Thyroid gland (tissue), 4 donors: ENCODE results near the gene SLC24A3.

Experiments used
- CTCF ChIP-seq, 6 experiments: fragments of 200-600 bp in 3 of 6; fragments of 450-650 bp in 3 of 6; sonication (generic) in 3 of 6; IDR thresholded peaks; one replicate each; pipeline ENCODE4 v1.5.1; 2016 to 2019; ENCODE audit warnings: antibody characterized with exemption in 6 of 6, mild to moderate bottlenecking in 2 of 6, inconsistent platforms in 1 of 6, moderate library complexity in 1 of 6
- POLR2A ChIP-seq, 2 donors: fragments of 450-650 bp; IDR thresholded peaks; one replicate each; pipeline ENCODE4 v1.6.1; 2017; ENCODE audit warnings: antibody characterized with exemption in 2 of 2, mild to moderate bottlenecking in 2 of 2, moderate library complexity in 1 of 2

DNA sequence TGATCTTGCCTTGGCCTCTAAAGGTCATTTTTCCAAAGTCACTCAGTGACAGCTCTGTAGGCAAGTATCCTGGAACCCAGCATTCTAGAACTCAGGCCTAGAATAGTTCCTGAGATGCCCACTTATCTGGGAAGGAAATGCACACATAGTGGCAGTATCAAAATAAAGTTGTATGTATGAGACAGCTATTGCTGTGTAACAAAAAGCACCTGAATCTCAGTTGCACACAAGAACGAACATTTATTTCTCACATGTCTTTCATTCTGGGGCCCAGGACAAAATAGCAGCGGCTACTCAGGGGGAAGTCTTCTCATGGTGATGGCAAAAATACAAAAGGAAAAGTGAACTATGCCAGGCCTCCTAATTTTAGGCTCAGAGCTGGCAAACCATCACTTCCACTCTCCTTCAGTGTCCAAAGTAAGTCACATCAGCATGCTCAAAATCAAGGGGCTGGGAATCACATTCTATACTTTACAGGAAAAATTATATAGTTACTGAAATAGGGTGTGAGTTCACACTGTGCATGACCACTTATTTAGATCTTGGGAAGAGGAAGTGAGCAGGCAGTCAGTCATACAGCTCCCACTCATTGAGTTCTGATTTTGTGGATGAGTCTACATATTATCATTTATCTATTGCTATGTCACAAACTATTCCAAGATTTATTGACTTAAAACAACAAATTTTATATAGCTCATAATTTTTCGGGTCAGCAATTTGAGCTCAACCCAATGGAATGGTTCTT, 412.0 kb downstream of the SLC24A3 start:
- TF ChIP-seq CTCF (IDR thresholded peaks at IDR 0.05) (no peak), POLR2A (IDR thresholded peaks at IDR 0.05) (no peak)
